Activated naive CD4-positive, alpha-beta T cell treated with anti-CD3 and anti-CD28 coated beads, Interleukin-2, amount 50 U/mL, for 24 hours (primary cell): ENCODE data around the gene PI16.

Experiments
- H3K27ac Mint-ChIP-seq: one replicate; pipeline ENCODE4 v1.8.0; 2021; ENCODE audit warnings: mild to moderate bottlenecking, mixed read lengths
- H3K27me3 Mint-ChIP-seq: one replicate; pipeline ENCODE4 v1.8.0; 2021; ENCODE audit warnings: mixed read lengths
- H3K36me3 Mint-ChIP-seq: one replicate; pipeline ENCODE4 v1.8.0; 2021; ENCODE audit warnings: mixed read lengths
- H3K4me1 Mint-ChIP-seq: one replicate; pipeline ENCODE4 v1.8.0; 2021; ENCODE audit warnings: mixed read lengths
- H3K4me3 Mint-ChIP-seq: one replicate; pipeline ENCODE4 v1.8.0; 2021; ENCODE audit warnings: mild to moderate bottlenecking, mixed read lengths
- H3K9me3 Mint-ChIP-seq: one replicate; pipeline ENCODE4 v1.8.0; 2021; ENCODE audit warnings: mixed read lengths

PI16 gene

DNA sequence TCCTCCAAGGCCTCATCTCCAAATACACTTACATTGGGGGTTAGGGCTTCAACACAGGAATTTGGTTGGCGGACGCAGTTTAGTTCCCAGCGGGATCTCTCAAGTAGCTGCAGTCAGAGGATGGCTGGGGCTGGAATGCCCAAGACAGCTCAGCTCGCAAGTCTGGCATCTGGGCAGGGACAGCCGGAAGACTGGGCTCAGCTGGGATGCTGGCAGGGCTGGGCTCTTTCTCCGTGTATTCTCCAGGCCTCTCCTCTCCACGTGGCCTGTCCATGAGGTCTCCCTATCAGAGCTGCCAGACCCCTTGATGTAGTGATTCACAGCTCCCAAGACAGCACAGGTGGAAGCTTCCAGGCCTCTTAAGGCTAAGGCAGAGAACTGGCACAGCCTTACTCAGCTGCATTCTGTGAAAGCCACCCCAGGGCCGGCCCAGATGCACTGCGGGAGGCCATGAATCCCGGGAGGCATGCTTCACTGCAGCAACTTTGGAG lies 55.9 kb downstream of the PI16 start:
- no peak overlapping the region for H3K4me3 Mint-ChIP-seq
- no peaks in the 10 kb centered on the region for H3K36me3 Mint-ChIP-seq
- H3K4me1 Mint-ChIP-seq, result peaks cover 8% of the 10 kb centered on the region
- H3K9me3 Mint-ChIP-seq, result no peaks in the 10 kb centered on the region
- H3K27me3 Mint-ChIP-seq, result no peaks in the 10 kb centered on the region
- no peak overlapping the region for H3K27ac Mint-ChIP-seq

DNA sequence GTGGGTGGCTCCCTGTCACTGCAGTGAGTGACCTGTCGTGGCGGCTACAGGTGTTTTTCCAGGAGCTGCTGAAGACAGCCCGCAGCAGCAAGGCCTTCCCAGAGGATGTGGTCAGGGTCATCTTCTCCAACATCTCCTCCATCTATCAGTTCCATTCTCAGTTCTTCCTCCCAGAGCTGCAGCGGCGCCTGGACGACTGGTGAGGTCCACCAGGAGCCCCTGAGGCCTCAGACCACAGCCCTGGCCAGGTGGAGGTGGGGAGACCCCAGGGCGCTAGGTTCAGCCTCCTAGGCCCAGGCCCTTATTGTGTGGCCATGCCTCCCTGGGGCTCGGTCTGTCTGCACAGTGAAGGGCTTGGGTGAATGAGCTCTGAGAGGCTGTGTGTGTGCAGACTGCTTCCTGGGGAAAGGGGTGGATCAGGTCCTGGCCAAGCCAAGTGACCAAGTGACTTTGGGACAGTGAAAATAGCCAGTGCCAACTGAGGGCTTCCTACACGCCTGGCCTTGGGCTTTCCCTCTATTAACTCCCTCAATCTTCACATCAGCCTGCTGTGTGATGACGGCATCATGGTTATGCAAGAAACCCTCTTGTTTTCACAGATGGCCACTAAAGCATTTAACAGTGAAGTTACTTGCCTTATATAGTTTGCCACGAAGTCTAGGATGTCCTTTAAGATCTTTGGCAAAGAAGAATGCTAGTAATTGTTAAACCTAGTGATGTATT lies 57.3 kb downstream of the PI16 start:
- H3K9me3 Mint-ChIP-seq, result no peaks in the 10 kb centered on the region
- H3K27me3 Mint-ChIP-seq, result no peaks in the 10 kb centered on the region
- no peaks in the 10 kb centered on the region for H3K36me3 Mint-ChIP-seq
- H3K4me3 Mint-ChIP-seq, result no peak overlapping the region
- H3K4me1 Mint-ChIP-seq, result no peaks in the 10 kb centered on the region
- H3K27ac Mint-ChIP-seq, result no peak overlapping the region

GRCh38 chr6:37013516-37014491 lies 59.3 kb downstream of the PI16 start:
- Mint-ChIP-seq H3K27ac (no peak overlapping the region), H3K36me3 (no peaks in the 10 kb centered on the region), H3K4me1 (peaks cover 12% of the 10 kb centered on the region)

More at GRCh38 chr6:37013516-37014491, 59.3 kb downstream of the PI16 start:
- Mint-ChIP-seq H3K9me3 (no peaks in the 10 kb centered on the region), H3K4me3 (no peak overlapping the region), H3K27me3 (no peaks in the 10 kb centered on the region)
